HG03520 (cell line): Measurements from ENCODE around the gene CLDN18.

ENCODE experiments used
- ATAC-seq: cut with Tn5 transposase; IDR thresholded peaks from one replicate; pipeline ENCODE4 v1.9.1; 2021; ENCODE audit warnings: mild to moderate bottlenecking, moderate library complexity; ENCODE audit not compliant: unreplicated experiment

The CLDN18 gene

DNA sequence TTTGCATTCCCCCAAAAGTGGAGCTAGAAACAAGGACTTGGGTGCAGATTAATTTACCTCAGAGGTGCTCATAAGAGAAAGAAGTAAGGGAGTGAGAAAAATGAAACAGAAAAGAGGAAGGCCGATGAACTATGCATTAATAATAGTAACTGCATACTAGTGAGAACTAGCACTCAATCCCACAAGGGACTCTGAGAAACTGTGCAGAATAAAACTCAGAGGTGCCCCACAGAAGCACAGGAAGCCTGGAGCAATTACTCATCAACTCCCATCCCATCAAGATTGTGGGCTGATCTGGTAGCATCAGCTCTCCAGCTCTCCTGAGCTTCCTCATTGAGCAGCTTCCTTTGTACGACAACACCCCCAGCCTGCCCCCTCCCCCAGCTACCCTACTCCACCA is 50.8 kb downstream of the CLDN18 start:
- ATAC-seq, result no peak

- no peak for ATAC-seq
These were observed 52.1 kb downstream of the CLDN18 start for GRCh38 chr3:138062037-138062436.

DNA sequence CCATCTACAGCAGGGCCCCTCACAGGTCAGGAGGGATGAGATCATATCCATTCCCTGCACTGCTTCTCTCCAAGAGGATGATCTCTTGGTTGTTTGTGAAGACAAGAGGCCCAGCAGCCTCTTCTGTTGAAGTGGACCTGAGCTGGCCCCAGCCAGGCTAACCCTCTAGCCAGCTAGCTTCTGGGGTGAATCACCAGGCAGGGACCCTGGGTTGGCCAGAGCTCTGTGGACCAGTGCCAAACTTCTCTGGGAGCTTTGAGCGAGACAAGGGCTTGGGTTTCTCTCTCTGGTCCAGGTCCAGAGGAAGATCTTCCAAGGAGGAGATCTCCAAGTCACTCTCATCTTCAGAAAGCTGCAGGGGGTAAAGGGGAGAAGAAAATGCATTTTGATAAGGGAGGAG is 52.7 kb downstream of the CLDN18 start:
- ATAC-seq, result no peak

DNA sequence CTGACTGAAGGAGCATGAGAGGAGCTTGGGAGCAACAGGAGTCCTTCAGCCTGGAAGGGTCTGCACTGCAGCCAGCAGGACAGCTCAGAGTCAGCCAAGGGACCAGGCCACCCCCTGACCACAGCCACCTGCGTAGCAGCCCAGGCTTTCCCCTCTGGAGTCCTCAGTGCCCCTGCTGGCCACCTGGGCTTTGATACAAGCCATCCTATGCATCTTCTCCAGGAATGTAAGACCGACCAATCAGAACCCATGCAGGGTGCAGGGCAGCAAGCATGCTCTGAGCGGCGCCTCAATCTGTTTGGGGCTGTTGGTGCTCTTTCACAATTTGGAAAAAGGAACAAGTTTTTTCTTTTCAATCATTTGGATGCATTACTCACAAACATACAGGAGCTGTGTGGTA is 53.5 kb downstream of the CLDN18 start:
- no peak for ATAC-seq

DNA sequence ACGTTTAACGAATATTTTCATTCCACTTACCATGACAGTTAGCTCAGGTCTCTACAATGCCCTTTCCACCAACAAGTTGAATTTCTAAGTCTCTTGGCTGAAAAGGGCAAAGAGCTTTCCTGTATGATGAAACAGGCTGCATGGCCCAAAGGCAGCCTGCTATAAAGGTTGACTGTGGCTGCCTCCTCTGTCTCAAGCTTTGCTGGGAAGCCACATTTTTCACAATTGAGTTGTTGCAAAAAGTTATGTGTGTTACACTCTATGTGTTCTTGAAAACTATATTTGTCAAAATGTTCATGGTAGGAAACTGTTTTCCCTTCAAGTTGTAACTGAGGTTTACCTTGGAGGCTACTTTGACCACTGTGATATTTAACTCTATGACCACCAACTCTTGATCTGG is 56.0 kb downstream of the CLDN18 start:
- peak; percentile 7 for ATAC-seq

DNA sequence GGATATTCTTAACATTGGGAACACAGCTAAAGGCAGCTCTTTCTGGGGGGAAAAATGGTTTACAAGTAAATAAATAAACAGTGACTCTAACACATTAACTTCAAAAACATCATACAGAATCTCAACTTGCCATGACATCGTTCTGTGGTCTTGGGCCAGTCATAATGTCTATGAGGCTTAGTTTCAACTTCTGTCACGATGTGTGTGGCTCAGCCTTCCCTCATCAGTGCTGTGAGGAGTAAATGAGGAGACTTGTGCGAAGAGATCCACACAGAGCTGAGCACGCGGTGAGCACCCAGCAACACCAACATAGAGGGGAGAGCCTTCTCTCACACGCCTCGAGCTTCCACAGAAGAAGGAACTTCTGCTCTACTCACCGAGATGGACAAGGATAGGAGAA is 56.4 kb downstream of the CLDN18 start:
- ATAC-seq, result peak; percentile 97

DNA sequence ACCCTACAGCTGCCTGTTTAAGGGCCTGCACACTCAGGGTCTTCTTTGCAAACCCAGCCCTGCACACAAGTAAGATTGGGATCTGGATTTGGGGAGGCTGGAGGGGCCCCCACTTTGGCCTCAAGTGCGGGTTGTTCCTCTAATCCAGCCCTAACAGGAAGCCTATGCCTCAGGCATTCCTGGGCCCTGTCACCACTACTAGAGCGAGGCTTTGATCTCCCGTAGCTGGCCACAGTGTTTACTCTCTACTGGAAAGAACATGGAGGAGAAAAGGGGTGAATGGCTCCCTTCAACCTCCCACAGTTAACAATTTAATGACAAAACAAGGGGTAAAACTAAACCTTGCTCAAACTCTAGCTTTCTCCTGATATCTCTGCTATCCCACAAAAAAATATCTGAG is 57.0 kb downstream of the CLDN18 start:
- no peak for ATAC-seq

- ATAC-seq, result no peak
These were observed 58.1 kb downstream of the CLDN18 start for GRCh38 chr3:138068046-138068445.

DNA sequence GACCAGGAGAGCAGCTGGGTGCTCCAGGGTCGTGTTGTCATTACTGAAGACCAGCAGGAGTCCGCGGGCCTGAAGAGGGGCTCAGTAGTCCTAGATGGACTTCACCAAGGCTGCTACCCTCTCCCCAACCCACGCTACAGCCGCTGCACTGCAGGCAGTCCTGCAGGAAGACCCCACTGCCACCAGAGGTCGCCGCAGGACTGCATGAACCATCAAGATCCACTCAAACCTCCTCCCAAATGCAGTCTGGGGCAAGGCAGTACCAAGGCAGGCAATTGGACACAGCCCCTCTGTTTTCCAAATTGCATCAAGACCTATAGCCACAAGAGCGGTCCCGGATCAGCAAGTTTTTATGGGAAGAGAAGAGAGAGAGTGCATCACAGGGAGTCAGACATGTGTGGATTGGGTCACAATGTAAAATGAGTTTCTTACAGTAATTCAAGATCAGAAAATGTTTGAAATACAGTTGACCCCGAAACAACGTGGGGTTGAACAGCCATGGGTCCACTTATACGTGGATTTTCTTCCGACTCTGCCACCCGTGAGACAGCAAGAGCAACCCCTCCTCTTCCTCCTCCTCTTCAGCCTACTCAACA is 58.7 kb downstream of the CLDN18 start:
- peak; percentile 54 for ATAC-seq

DNA sequence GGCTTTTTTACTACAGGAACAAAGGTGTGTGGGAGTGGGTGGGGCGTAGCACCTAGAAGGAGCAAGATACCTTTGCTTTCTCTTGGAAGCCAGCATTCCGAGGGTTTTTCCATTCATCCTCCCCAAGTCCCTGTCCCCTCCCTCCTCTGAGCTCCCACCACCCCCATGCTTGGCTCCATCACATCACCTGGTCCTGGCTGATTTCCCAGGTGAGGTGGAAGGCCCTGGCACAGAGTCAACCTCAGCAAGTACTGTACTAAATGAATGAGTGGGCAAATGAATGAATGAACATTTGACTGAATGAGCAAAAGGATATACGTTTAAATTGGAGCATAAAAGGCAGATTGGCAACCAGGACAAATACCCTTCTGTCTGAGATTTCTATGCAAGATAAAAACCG is 60.0 kb downstream of the CLDN18 start:
- no peak for ATAC-seq

- no peak for ATAC-seq
These were observed 62.8 kb downstream of the CLDN18 start for GRCh38 chr3:138072796-138073195.

GRCh38 chr3:138078096-138078495 is 68.1 kb downstream of the CLDN18 start:
- no peak for ATAC-seq

- ATAC-seq, result no peak
These were observed 69.0 kb downstream of the CLDN18 start for GRCh38 chr3:138078901-138079344.

- no peak for ATAC-seq
These were observed 69.9 kb downstream of the CLDN18 start for GRCh38 chr3:138079901-138080300.

DNA sequence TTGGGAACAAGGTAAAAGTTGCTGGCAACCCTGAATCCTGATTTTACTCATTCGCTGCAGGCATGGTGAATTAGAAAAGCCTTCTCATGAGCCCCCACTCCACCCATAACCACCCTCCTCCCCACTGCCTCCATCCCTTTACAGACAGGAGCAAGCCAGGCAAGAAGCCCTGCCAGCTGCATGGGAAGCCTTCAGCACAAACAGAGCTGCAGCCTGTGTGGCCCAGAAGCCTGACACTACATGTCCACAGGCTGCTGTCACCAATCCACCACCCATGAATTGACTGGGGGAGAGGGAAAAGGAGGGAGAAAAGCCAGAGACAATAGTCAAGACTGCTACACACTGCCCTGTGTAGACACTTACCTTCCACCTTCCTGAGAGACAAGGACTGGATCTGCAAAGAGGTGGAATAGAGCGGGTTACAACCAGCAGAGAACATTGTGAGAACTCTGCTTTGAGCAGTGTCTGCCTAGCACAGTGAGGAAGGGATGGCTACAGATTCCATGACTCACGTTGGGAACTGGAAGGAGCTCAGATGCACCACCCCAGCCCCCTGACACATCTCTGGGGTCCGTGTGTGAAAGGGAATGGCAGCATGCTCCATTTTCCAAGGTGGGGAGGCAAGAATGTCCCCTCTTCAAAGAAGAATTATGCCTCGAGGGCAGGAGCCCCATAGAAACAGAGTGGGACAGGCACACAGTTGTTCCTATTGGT is 71.6 kb downstream of the CLDN18 start:
- ATAC-seq, result no peak

DNA sequence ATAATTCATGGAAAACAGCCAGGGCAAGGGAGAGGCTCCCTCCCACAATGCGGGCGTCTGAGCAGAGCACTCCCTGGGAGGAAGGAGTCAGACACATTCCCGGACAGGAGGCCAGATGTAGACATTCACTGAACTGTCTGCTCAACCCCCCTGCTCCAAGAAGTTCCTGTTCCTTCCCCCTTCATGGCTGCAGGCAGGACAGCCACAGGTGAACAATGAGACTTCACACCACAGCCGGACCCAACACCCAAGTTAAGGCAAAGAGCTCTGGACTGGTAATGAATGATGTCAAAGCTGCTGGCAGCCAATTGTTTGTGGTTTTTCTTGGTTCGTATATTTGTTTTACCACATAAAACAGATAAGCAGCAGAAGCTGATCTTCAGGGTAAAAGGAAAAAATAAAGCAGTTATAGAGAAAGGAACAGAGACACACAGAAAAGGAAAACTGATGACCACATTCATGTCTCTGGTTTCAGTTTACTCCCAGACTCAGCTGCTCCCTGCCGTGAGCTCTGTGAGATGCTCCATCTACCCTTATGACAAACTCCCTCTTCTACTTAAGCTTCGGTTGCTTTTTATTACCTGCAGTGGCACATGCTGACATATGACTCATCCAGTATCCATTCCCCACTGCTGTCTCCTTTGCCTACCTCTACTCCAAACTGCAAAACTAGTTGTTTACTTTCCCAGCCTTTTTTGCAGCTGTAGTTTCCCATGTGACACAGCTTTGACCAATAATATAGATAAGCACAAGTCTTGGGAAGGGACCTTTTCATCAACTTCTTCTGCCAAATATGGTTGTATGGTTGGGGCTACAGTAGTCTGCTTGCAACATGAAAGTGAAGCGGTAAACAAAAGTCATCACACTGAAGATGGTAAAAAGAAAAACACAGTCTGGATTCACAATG is 72.4 kb downstream of the CLDN18 start:
- ATAC-seq, result no peak

DNA sequence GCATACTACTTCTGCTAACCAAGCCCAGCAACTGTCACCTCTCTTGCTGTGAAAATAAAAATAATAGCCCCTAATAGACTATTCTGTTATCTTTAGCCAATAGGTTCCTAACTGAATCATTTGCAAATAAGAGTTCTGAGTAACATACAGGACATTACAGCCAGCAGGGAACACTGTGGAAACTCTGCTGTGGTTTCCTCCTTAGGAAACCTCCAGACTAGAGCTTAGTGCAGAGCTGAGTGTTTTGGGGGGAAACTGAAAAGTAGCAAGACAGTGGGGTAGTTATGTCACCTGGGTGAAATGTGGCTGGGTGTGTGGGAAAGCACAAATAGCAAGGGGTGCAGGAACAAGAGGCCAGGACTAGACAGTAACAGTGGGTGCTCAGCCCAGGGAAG is 73.0 kb downstream of the CLDN18 start:
- no peak for ATAC-seq
